Astrocyte (in vitro differentiated cells and primary cell): Measurements from ENCODE around the gene CAMK2D.

Experiments used
- CTCF ChIP-seq: IDR thresholded peaks from 2 replicates; pipeline ENCODE4 v1.5.1; 2011; ENCODE audit warnings: low read depth, mild to moderate bottlenecking, inconsistent platforms, low read length, moderate library complexity; ENCODE audit not compliant: insufficient read depth
- EZH2 ChIP-seq: IDR thresholded peaks from 2 replicates; pipeline ENCODE4 v1.6.1; 2012; ENCODE audit warnings: mild to moderate bottlenecking, low read length, inconsistent platforms; ENCODE audit not compliant: insufficient read depth

GRCh38 chr4:113574636-113575103, 186.9 kb downstream of the CAMK2D start:
- TF ChIP-seq CTCF, result no peak
- TF ChIP-seq EZH2, result no peak
